Measurements from ENCODE around the gene HBG1. TPM values are rescaled to one million over a fixed set of nuclear protein-coding genes. Genes with fewer than 3 reads are reported as not detected.

Gene HBG1
- total and polyA plus RNA-seq, 2 donors (not counting 1 experiment from before 2014, with no cell fraction given): not detected

- Histone ChIP-seq H3K79me2 (ENCODE audit: control insufficient read depth, insufficient read depth, low read length) (no peaks in the 10 kb centered on the region), H3K36me3 (replicated peaks in 1 of 2; ENCODE audit: control extremely low read depth in 1 of 2, control insufficient read depth in 1 of 2, extremely low read depth in 1 of 2, insufficient read depth in 2 of 2, low read length in 1 of 2) (no peaks in the 10 kb centered on the region), H3K4me3 (ENCODE audit: control extremely low read depth in 1 of 5, extremely low read depth in 1 of 5, insufficient read depth in 1 of 5, low read depth in 2 of 5, low read length in 4 of 5) (no peak overlapping the region), H3K27ac (ENCODE audit: low read length in 2 of 2) (no peak overlapping the region), H3K9ac (ENCODE audit: low read length) (no peak overlapping the region), H2AFZ (ENCODE audit: insufficient read depth, low read depth, low read length, poor library complexity, severe bottlenecking) (no peak overlapping the region), H3K27me3 (replicated peaks in 1 of 4; ENCODE audit: control extremely low read depth in 1 of 4, control insufficient read depth in 3 of 4, insufficient read depth in 4 of 4, low read length in 3 of 4) (no peaks in the 10 kb centered on the region), H3K4me1 (ENCODE audit: control insufficient read depth in 2 of 2, insufficient read depth in 2 of 2, low read length in 2 of 2) (no peaks in the 10 kb centered on the region), H4K20me1 (ENCODE audit: control insufficient read depth, insufficient read depth, low read length, poor library complexity, severe bottlenecking) (no peaks in the 10 kb centered on the region), H3K4me2 (replicated peaks; ENCODE audit: low read depth, low read length, poor library complexity, severe bottlenecking) (no peak overlapping the region), H3K9me3 (ENCODE audit: control extremely low read depth in 1 of 3, control insufficient read depth in 2 of 3, insufficient read depth in 1 of 3, low read length in 2 of 3) (no peaks in the 10 kb centered on the region)
- Mint-ChIP-seq H3K27ac (no peak overlapping the region), H3K27me3 (no peaks in the 10 kb centered on the region), H3K4me3 (no peak overlapping the region), H3K4me1 (no peaks in the 10 kb centered on the region), H3K9me3 (ENCODE audit: insufficient read depth) (no peaks in the 10 kb centered on the region)
- ATAC-seq (ENCODE audit: low read depth) (no peak), DNase-seq (no peak)
- WGBS (ENCODE audit: insufficient coverage): no CpG with 5 or more reads among the region's 2 CpGs
- intact Hi-C loops (cut with micrococcal nuclease): no loop called here
- ChIA-PET CTCF (no interaction called here), POLR2A (no interaction called here)
- TF ChIP-seq, protein P1, sequence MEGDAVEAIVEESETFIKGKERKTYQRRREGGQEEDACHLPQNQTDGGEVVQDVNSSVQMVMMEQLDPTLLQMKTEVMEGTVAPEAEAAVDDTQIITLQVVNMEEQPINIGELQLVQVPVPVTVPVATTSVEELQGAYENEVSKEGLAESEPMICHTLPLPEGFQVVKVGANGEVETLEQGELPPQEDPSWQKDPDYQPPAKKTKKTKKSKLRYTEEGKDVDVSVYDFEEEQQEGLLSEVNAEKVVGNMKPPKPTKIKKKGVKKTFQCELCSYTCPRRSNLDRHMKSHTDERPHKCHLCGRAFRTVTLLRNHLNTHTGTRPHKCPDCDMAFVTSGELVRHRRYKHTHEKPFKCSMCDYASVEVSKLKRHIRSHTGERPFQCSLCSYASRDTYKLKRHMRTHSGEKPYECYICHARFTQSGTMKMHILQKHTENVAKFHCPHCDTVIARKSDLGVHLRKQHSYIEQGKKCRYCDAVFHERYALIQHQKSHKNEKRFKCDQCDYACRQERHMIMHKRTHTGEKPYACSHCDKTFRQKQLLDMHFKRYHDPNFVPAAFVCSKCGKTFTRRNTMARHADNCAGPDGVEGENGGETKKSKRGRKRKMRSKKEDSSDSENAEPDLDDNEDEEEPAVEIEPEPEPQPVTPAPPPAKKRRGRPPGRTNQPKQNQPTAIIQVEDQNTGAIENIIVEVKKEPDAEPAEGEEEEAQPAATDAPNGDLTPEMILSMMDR (IDR thresholded peaks at IDR 0.05): no peak
- TF ChIP-seq EZH2 (IDR thresholded peaks at IDR 0.05; ENCODE audit: borderline replicate concordance, insufficient read depth, low read depth, low read length, poor library complexity, severe bottlenecking): no peak
Measured at GRCh38 chr11:5265832-5266231, 16.2 kb upstream of the HBG1 start.

DNA sequence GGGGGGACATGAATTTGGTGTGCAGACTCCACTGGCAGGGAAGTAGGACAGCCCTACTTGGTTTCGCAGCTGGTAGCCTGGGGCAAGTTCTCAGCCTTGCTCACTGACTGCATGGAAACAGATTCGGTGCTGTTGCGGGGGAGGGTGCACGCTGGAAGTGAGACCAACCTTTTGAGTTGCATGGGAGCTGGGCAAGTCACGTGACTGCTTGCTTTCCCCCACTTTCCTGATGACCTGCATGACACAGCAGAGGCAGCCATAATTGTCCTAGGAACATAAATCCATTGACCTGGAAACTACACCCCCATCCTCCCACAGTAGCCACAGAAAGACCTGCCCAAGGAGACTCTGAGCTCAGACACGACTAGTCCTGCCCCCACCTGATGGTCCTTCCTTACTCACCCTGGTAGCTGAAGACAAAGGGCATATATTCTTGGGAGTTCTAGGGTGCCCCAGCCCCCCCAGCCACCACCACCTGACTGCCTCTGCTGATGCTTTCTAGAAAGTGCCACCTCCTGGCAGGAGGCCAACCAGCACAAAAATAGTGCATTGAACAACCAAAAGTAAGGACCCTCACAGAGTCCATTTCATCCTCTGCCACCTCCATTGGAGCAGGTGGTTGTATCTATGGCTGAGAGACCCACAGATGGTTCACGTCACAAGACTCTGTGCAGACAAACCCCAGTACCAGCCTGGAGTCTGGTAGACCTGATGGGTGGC lies 9.0 kb upstream of the HBG1 start:
- H3K9ac ChIP-seq (ENCODE audit: low read length): no peak overlapping the region
- no peak overlapping the region for H3K4me3 Mint-ChIP-seq
- intact Hi-C loops (cut with micrococcal nuclease): no loop called here
- no peaks in the 10 kb centered on the region for H3K79me2 ChIP-seq (ENCODE audit: control insufficient read depth, insufficient read depth, low read length)
- ChIA-PET POLR2A (no interaction called here), CTCF (no interaction called here)
- peaks cover 0 to 5% (median 0%) of the 10 kb centered on the region in 3 donors for H3K9me3 ChIP-seq (ENCODE audit: control extremely low read depth in 1 of 3, control insufficient read depth in 2 of 3, insufficient read depth in 1 of 3, low read length in 2 of 3)
- H3K27me3 Mint-ChIP-seq: peaks cover 16% of the 10 kb centered on the region
- H3K4me2 ChIP-seq (replicated peaks; ENCODE audit: low read depth, low read length, poor library complexity, severe bottlenecking): no peak overlapping the region
- H3K4me1 ChIP-seq (ENCODE audit: control insufficient read depth in 2 of 2, insufficient read depth in 2 of 2, low read length in 2 of 2): no peaks in the 10 kb centered on the region
- DNase-seq: no peak
- TF ChIP-seq, protein P1 (IDR thresholded peaks at IDR 0.05): no peak
- TF ChIP-seq EZH2 (IDR thresholded peaks at IDR 0.05; ENCODE audit: borderline replicate concordance, insufficient read depth, low read depth, low read length, poor library complexity, severe bottlenecking): no peak
- no peaks in the 10 kb centered on the region for H3K27me3 ChIP-seq (replicated peaks in 1 of 4; ENCODE audit: control extremely low read depth in 1 of 4, control insufficient read depth in 3 of 4, insufficient read depth in 4 of 4, low read length in 3 of 4)
- H3K9me3 Mint-ChIP-seq (ENCODE audit: insufficient read depth): peaks cover 12% of the 10 kb centered on the region
- no peaks in the 10 kb centered on the region for H4K20me1 ChIP-seq (ENCODE audit: control insufficient read depth, insufficient read depth, low read length, poor library complexity, severe bottlenecking)
- no peaks in the 10 kb centered on the region for H3K4me1 Mint-ChIP-seq
- no peaks in the 10 kb centered on the region for H3K36me3 ChIP-seq (replicated peaks in 1 of 2; ENCODE audit: control extremely low read depth in 1 of 2, control insufficient read depth in 1 of 2, extremely low read depth in 1 of 2, insufficient read depth in 2 of 2, low read length in 1 of 2)
- 91% methylated on average over 6 of the region's 7 CpGs for WGBS (ENCODE audit: insufficient coverage)
- no peak overlapping the region for H3K27ac ChIP-seq (ENCODE audit: low read length in 2 of 2)
- ATAC-seq (ENCODE audit: low read depth): no peak
- no peak overlapping the region for H3K27ac Mint-ChIP-seq
- no peak overlapping the region for H2AFZ ChIP-seq (ENCODE audit: insufficient read depth, low read depth, low read length, poor library complexity, severe bottlenecking)
- no peak overlapping the region for H3K4me3 ChIP-seq (ENCODE audit: control extremely low read depth in 1 of 5, extremely low read depth in 1 of 5, insufficient read depth in 1 of 5, low read depth in 2 of 5, low read length in 4 of 5)
